Measurements from ENCODE around the gene ZNF629.
A peak's percentile ranks its signal among the peaks of the same experiment; 100 is the strongest.

The ZNF629 gene

DNA sequence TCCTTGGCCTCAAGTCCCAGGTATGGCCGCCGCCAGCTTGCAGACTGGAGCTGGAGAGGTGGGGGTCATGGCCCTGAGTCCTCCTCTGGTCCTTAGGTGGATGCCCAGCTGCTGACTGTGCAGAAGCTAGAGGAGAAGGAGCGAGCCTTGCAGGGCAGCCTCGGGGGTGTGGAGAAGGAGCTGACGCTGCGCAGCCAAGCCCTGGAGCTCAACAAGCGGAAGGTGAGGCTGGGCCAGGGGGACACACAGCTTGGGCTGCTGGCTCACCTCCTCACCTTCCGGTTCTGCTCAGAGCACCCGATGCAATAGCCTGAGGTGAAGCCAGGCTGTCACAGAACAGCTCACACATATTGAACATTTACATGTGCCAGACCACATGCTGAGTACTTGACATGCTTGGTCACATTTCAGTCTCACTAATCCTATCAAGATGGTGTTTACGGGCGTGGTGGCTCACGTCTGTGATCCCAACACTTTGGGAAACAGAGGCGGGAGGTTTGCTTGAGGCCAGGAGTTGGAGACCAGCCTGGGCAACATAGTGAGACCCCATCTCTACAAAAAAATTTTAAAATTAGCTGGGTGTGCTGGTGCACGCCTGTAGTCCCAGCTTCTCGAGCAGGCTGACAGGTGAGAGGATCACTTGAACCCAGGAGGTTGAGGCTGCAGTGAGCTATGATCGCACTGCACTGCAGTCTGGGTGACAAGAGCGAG lies 17.5 kb downstream of the ZNF629 start:
- FAIRE-seq (no peak), DNase-seq (ENCODE audit: extremely low spot score, insufficient read length, low read depth) (no peak)

DNA sequence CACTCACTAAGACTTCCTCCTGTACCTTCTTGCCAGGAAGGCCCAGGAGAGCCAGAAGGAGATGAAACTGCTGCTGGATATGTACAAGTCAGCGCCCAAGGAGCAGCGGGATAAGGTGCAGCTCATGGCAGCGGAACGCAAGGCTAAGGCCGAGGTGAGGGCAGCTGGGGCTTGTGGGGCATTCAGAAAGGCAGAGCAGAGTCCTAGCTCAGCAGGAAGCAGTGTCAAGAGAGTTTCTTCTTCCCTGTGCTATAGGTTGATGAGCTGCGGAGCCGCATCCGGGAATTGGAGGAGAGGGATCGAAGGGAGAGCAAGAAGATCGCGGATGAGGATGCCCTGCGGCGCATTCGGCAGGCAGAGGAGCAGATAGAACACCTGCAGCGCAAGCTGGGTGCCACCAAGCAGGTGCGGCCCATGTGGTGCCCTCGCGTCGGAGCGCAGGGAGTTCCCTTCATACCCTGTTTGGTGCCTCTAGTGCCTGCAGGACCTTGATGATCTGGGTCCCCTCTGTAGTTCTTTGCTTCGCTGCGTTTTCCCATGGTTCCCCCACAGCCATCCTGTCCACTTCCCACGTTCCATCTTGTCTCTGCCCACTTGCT lies 18.3 kb downstream of the ZNF629 start:
- no peak for FAIRE-seq
- no peak for DNase-seq (ENCODE audit: extremely low spot score, insufficient read length, low read depth)

- DNase-seq (ENCODE audit: extremely low spot score, insufficient read length, low read depth) (no peak), FAIRE-seq (peak; percentile 39)
These were observed 19.1 kb downstream of the ZNF629 start for GRCh38 chr16:30767767-30768465.

DNA sequence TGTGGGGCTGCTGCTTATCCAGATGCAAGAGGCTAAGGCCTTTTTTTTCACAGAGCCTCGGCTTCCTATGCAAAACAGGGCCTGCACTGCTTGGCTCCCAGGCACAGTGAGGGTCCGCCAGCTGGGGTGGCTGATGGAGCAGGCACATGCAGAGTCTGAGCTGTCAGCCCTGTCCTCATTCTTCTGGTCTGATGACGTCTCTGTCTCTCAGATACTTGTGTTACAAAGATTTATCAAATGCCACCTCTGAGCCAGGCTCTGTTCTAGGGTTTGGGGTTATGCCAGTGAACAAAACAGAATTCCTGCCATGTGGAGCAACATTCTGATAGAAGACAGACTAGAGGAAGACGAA lies 20.1 kb downstream of the ZNF629 start:
- no peak for DNase-seq (ENCODE audit: extremely low spot score, insufficient read length, low read depth)
- FAIRE-seq, result no peak

- DNase-seq (ENCODE audit: extremely low spot score, insufficient read length, low read depth) (no peak), FAIRE-seq (no peak)
These were observed 20.6 kb downstream of the ZNF629 start for GRCh38 chr16:30766206-30766932.

DNA sequence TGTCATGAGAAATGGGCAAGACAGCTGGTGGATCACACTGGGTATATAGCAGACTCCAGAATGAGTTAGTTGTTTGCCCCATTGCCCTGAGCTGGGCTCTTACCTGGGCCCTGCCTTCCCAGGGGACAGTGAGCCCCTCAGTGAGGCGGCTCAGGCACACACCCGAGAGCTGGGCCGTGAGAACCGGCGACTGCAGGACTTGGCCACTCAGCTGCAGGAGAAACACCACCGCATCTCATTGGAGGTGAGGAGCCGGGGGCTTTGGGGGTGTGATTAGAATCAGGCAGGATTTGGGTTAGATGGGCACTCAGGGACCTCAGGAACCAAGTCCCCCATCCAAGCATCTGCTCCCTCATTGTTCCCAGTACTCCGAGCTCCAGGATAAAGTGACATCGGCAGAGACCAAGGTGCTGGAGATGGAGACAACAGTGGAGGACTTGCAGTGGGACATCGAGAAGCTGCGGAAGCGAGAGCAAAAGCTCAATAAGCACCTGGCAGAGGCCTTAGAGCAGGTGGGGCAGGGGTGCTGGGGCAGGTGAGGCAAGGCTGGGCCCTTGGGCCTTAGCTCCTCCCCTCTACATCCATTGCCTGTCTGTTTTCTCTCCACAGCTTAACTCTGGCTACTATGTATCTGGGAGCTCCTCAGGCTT lies 22.1 kb downstream of the ZNF629 start:
- no peak for FAIRE-seq

GRCh38 chr16:30764086-30764485 lies 22.9 kb downstream of the ZNF629 start:
- DNase-seq (ENCODE audit: extremely low spot score, insufficient read length, low read depth) (no peak), FAIRE-seq (no peak)

More for the DNA sequence above, 22.1 kb downstream of the ZNF629 start:
- no peak for DNase-seq (ENCODE audit: extremely low spot score, insufficient read length, low read depth)

- FAIRE-seq (no peak), DNase-seq (ENCODE audit: extremely low spot score, insufficient read length, low read depth) (no peak)
These were observed 23.8 kb downstream of the ZNF629 start for GRCh38 chr16:30762991-30763725.

DNA sequence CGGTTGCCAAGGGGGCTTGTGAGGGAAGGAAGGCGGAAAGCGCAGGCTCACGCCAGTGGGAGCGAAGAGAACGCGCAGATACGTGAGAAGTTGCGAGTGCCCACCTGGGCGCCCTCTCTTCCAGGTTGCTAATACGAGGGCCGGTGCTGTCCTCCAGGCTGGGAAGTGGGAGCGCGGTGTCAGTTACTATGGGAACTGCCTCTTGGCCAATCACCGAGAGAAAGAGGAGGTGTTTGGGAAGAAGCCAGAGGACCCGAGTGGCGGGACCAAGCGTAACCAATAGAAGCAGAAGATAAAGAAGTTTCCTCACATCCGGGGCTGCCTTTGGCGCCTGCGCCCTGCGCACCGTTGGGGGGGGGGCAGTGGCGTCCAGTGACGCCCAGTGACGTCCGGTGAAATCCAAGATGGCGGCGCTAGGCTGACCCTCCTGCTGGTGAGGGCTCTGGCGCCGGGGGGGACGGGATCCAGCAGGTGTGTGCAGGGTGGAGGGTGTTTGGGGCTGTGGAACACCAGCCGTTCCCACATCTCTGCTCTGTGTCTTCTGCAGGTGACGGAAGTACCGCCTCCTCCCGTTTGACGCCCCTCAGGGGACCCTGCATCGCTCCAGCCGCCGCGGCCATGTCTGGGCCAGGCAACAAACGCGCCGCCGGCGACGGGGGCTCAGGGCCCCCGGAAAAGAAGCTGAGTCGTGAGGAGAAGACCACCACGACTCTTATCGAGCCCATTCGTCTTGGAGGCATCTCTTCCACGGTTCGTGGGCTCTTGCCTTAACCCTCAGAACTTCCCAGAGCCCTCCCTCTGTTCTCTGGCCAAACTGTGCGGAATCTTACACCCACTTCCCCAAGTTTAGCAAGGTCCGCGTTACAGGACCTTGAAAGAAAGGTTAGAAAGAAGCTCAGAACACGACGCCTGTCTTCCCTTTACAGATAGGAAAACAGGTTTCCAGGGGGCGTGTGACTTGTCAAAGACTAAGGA lies 24.8 kb downstream of the ZNF629 start, which contains the start of the genes CFAP119 and RNF40:
Gene CFAP119 (minus strand): TSS at position 135 of the 975 bp plus-strand sequence. CDS start 314 bp downstream, outside the sequence.
Gene RNF40 (plus strand): TSS at position 395 of the 975 bp plus-strand sequence. CDS start 224 bp downstream, at position 619.
- peak; percentile 99 for FAIRE-seq
- DNase-seq (ENCODE audit: extremely low spot score, insufficient read length, low read depth), result peak; percentile 98

GRCh38 chr16:30761427-30761927 lies 25.5 kb downstream of the ZNF629 start:
- DNase-seq (ENCODE audit: extremely low spot score, insufficient read length, low read depth) (no peak), FAIRE-seq (peak; percentile 57)

- no peak for FAIRE-seq
These were observed 26.2 kb downstream of the ZNF629 start for GRCh38 chr16:30760577-30761426.

DNA sequence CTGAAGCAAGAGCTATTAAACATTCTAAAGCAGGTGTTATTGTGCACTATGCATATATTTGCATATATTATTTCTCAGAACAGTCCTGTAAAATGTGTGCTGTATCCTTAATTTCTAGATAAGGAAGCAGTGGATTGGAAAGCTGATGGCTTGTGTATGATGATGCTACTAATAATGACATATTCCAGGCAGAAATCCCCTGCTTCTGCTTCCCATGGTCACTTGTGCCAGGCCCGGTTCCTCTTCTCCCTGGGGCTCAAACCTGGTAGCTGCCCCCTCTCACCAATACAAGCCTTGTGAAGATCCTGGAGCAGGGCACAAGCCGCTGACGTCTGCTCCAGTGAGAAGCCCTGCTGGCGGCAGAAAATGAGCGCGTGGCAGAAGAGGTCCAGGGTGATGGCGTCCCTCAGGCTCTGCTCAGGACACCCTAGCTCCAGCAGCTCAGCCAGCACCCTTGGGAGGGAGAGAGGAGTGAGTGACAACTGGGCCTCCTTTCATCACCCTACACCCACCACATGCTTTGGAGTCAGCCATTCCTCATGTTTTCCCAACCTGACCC lies 26.9 kb downstream of the ZNF629 start:
- no peak for FAIRE-seq
- no peak for DNase-seq (ENCODE audit: extremely low spot score, insufficient read length, low read depth)

More at GRCh38 chr16:30760577-30761426, 26.2 kb downstream of the ZNF629 start:
- no peak for DNase-seq (ENCODE audit: extremely low spot score, insufficient read length, low read depth)

DNA sequence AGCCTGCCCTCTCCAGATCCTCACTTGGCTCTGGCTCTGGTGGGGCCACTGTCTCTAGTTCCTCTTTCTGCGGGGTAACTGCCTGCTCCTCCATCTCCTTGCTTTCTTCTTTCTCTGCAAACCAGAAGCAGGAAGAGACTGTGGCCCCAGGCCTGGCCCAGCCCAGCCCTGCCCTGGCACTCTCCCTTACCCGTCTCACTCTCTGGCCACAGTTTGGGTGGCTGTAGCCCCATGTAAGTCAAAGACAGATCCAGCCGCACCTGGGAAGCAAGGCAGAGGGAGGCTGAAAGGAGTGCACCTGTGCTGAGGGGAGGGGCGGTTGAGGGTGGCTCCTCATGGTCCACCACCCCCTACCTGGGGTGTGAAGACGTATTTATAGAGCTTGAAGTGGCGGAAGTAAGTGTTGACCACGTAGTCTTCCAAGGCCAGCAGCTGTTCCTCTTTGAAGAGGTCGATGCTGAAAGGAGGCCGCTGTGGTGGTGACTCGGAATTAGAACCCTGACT lies 28.0 kb downstream of the ZNF629 start:
- no peak for DNase-seq (ENCODE audit: extremely low spot score, insufficient read length, low read depth)
- FAIRE-seq, result no peak

DNA sequence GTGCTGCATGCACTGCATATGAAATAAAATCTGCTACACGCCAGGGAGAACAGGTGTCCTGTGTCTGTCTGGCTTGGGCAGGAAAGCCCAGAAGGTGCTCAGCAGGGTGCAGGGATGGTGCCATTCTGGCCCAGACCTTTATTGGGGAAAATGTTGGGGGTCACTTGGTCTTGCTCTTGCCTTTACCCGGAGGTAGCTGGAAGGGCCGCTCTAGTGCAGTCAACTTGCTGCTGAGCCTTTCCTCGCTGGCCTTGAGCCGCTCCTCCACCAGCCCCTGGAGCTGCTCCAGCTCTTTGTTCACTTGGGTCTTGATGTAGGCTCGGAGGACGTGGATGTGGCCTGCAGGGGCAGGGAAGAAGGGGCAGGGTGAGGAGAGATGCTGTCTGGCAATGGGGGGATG lies 29.7 kb downstream of the ZNF629 start:
- FAIRE-seq (no peak), DNase-seq (ENCODE audit: extremely low spot score, insufficient read length, low read depth) (no peak)

GRCh38 chr16:30756781-30757100 lies 30.3 kb downstream of the ZNF629 start:
- FAIRE-seq, result no peak
- no peak for DNase-seq (ENCODE audit: extremely low spot score, insufficient read length, low read depth)

GRCh38 chr16:30755955-30756780 lies 30.8 kb downstream of the ZNF629 start:
- FAIRE-seq, result no peak
- DNase-seq (ENCODE audit: extremely low spot score, insufficient read length, low read depth), result no peak
